Thyroid gland (tissue), 4 donors: ENCODE data around the gene AKR1A1. TPM values are rescaled to one million over a fixed set of nuclear protein-coding genes. Genes with fewer than 3 reads are reported as not detected.
"Not testable (repeated sequence)": the region's sequence is repeated elsewhere in the genome, so short reads cannot be mapped to it uniquely, and the experiment has no call there.

Experiments used
- DNase-seq, 2 donors: peaks; one replicate each; pipeline ENCODE4 v3.0.0-alpha.2; 2019
- H3K27ac ChIP-seq, 3 donors: fragments of 200-600 bp; sonication (generic); 1 replicate in 2 of 3; 2 replicates in 1 of 3; pipeline ENCODE4 v1.5.1; 2016 to 2019; ENCODE audit warnings: mild to moderate bottlenecking in 1 of 3, moderate library complexity in 1 of 3
- H3K27me3 ChIP-seq: fragments of 200-600 bp; sonication (generic); one replicate; pipeline ENCODE4 v1.5.1; 2019
- H3K36me3 ChIP-seq, 2 donors: fragments of 200-600 bp; sonication (generic); one replicate each; pipeline ENCODE4 v1.5.1; 2016 to 2019
- H3K4me1 ChIP-seq, 2 donors: fragments of 200-600 bp; sonication (generic); one replicate each; pipeline ENCODE4 v1.5.1; 2017 to 2019
- H3K4me3 ChIP-seq, 3 donors: fragments of 200-600 bp; sonication (generic); replicated peaks in 1 of 3; 1 replicate in 2 of 3; 2 replicates in 1 of 3; pipeline ENCODE4 v1.5.1; 2016; ENCODE audit warnings: mild to moderate bottlenecking in 1 of 3
- H3K9me3 ChIP-seq: fragments of 200-600 bp; sonication (generic); one replicate; pipeline ENCODE4 v1.5.1; 2017
- CTCF ChIP-seq, 6 experiments: fragments of 200-600 bp in 3 of 6; fragments of 450-650 bp in 3 of 6; sonication (generic) in 3 of 6; IDR thresholded peaks; one replicate each; pipeline ENCODE4 v1.5.1; 2016 to 2019; ENCODE audit warnings: antibody characterized with exemption in 6 of 6, mild to moderate bottlenecking in 2 of 6, inconsistent platforms in 1 of 6, moderate library complexity in 1 of 6
- POLR2A ChIP-seq, 2 donors: fragments of 450-650 bp; IDR thresholded peaks; one replicate each; pipeline ENCODE4 v1.6.1; 2017; ENCODE audit warnings: antibody characterized with exemption in 2 of 2, mild to moderate bottlenecking in 2 of 2, moderate library complexity in 1 of 2
- WGBS, 2 donors: methylation state at CpG; one replicate each; pipeline ENCODE4 v1.1.5; 2017; 5-methylcytosine and 5-hydroxymethylcytosine counted together
- intact Hi-C: fragments of 100-400 bp; cut with DNase I; formaldehyde crosslinking; loops from one replicate; pipeline ENCODE4 v1.15.1; 2023
- total RNA-seq, 4 donors: library from RNA; depleted of rRNA; stranded (reverse); fragments of >200 nt; gene quantifications; one replicate each; pipeline ENCODE4 v1.2.3, GENCODE V29; 2016

Gene AKR1A1
- total RNA-seq, 4 donors from 2014 or later, result 67.5 to 143 (median 127) TPM

GRCh38 chr1:45589861-45590260, 39.2 kb downstream of the AKR1A1 start:
- H3K4me3 ChIP-seq, result no peak overlapping the region
- H3K9me3 ChIP-seq, result no peaks in the 10 kb centered on the region
- intact Hi-C loops, result no loop called here
- no peaks in the 10 kb centered on the region for H3K36me3 ChIP-seq
- TF ChIP-seq CTCF (IDR thresholded peaks at IDR 0.05) (no peak), POLR2A (IDR thresholded peaks at IDR 0.05) (no peak)
- peaks cover 23 to 30% of the 10 kb centered on the region in 2 donors for H3K4me1 ChIP-seq
- DNase-seq, result no peak
- 62 to 66% methylated on average over 1 of the region's 1 CpG for WGBS, 2 donors
- peak overlapping the region; percentile 36 to 85 (median 81) for H3K27ac ChIP-seq
- no peaks in the 10 kb centered on the region for H3K27me3 ChIP-seq

- no peaks in the 10 kb centered on the region for H3K36me3 ChIP-seq
- WGBS, 2 donors, result 91 to 95% methylated on average over 4 of the region's 4 CpGs
Observed at GRCh38 chr1:45594412-45594811, 43.8 kb downstream of the AKR1A1 start.

GRCh38 chr1:45596765-45597164, 46.1 kb downstream of the AKR1A1 start:
- H3K9me3 ChIP-seq, DNase-seq, H3K27ac ChIP-seq, intact Hi-C loops, H3K4me3 ChIP-seq, H3K4me1 ChIP-seq, H3K36me3 ChIP-seq, H3K27me3 ChIP-seq: not testable (repeated sequence)
- WGBS, 2 donors, result 97 to 99% methylated on average over 8 of the region's 8 CpGs

More at GRCh38 chr1:45594412-45594811, 43.8 kb downstream of the AKR1A1 start:
- intact Hi-C loops, result no loop called here
- Histone ChIP-seq H3K4me3 (no peak overlapping the region), H3K27ac (no peak overlapping the region), H3K9me3 (no peaks in the 10 kb centered on the region), H3K4me1 (peaks cover 10 to 15% of the 10 kb centered on the region in 2 donors), H3K27me3 (no peaks in the 10 kb centered on the region)
- TF ChIP-seq POLR2A (IDR thresholded peaks at IDR 0.05) (no peak), CTCF (IDR thresholded peaks at IDR 0.05) (no peak)
- DNase-seq, result no peak

GRCh38 chr1:45604239-45604638, 53.6 kb downstream of the AKR1A1 start:
- DNase-seq, result no peak
- H3K27me3 ChIP-seq, result no peaks in the 10 kb centered on the region
- H3K9me3 ChIP-seq, result no peaks in the 10 kb centered on the region
- no peak overlapping the region for H3K4me3 ChIP-seq
- 96 to 97% methylated on average over 2 of the region's 2 CpGs for WGBS, 2 donors
- H3K36me3 ChIP-seq, result peaks cover 0 to 3% of the 10 kb centered on the region in 2 donors
- no peak for TF ChIP-seq POLR2A (IDR thresholded peaks at IDR 0.05)
- TF ChIP-seq CTCF (IDR thresholded peaks at IDR 0.05), result no peak
- intact Hi-C loops, result no loop called here
- no peak overlapping the region for H3K27ac ChIP-seq
- H3K4me1 ChIP-seq, result no peaks in the 10 kb centered on the region

GRCh38 chr1:45607404-45608074, 56.9 kb downstream of the AKR1A1 start:
- Histone ChIP-seq H3K4me3 (no peak overlapping the region), H3K27ac (no peak overlapping the region), H3K27me3 (no peaks in the 10 kb centered on the region), H3K36me3 (peaks cover 0 to 8% of the 10 kb centered on the region in 2 donors), H3K9me3 (no peaks in the 10 kb centered on the region), H3K4me1 (no peaks in the 10 kb centered on the region)
- WGBS, 2 donors, result 70 to 81% methylated on average over 6 of the region's 6 CpGs
- DNase-seq, result no peak
- intact Hi-C loops, result no loop called here
- TF ChIP-seq POLR2A (IDR thresholded peaks at IDR 0.05) (no peak), CTCF (IDR thresholded peaks at IDR 0.05) (no peak)
